H1 (cell line): ENCODE results near the gene BRIP1. TPM values are rescaled to one million over a fixed set of nuclear protein-coding genes. Genes with fewer than 3 reads are reported as not detected.

Experiments
- CTCF ChIA-PET: fragments of 300-600 bp; sonication (Branson Sonifier 250); formaldehyde crosslinking; loops from one replicate; lab custom pipeline; 2021; ENCODE audit not compliant: partially characterized antibody; lab: Charles Lee
- POLR2A ChIA-PET: fragments of 300-600 bp; sonication (Branson Sonifier 250); formaldehyde crosslinking; loops from one replicate; lab custom pipeline; 2021; ENCODE audit warnings: inconsistent platforms; ENCODE audit not compliant: partially characterized antibody; lab: Charles Lee
- DNase-seq, 2 experiments: peaks; one replicate each; pipeline versions ENCODE4 v3.0.0 to v3.0.0-alpha.2; 2010 to 2022; ENCODE audit warnings: low spot score in 2 of 2, low read depth in 1 of 2, mixed read lengths in 1 of 2
- FAIRE-seq: peaks from 2 replicates; lab custom pipeline; 2011; peaks lifted over from hg19 to GRCh38; lab: Jason Lieb, UNC
- H2AFZ ChIP-seq: 2 replicates; pipeline ENCODE4 v1.8.1; 2012; ENCODE audit warnings: low read length, inconsistent platforms
- H2AK5ac ChIP-seq: 2 replicates; pipeline ENCODE4 v1.6.1; 2013; ENCODE audit warnings: low read depth, low read length
- H2BK120ac ChIP-seq: replicated peaks from 2 replicates; pipeline ENCODE3; 2013; ENCODE audit warnings: low read depth, low read length, inconsistent platforms
- H2BK12ac ChIP-seq: 2 replicates; pipeline ENCODE4 v1.6.1; 2013; ENCODE audit warnings: low read depth, low read length
- H2BK15ac ChIP-seq: 2 replicates; pipeline ENCODE4 v1.6.1; 2013; ENCODE audit warnings: low read length
- H2BK20ac ChIP-seq: 2 replicates; pipeline ENCODE4 v1.6.1; 2013; ENCODE audit warnings: low read length
- H2BK5ac ChIP-seq: 2 replicates; pipeline ENCODE4 v1.6.1; 2013; ENCODE audit warnings: low read depth, low read length
- H3K14ac ChIP-seq: 2 replicates; pipeline ENCODE4 v1.6.1; 2013; ENCODE audit warnings: inconsistent platforms; ENCODE audit not compliant: insufficient read length
- H3K18ac ChIP-seq: 2 replicates; pipeline ENCODE4 v1.6.1; 2013; ENCODE audit warnings: low read length; ENCODE audit errors: extremely low read depth
- H3K23ac ChIP-seq: 2 replicates; pipeline ENCODE4 v1.6.1; 2013; ENCODE audit warnings: inconsistent platforms; ENCODE audit not compliant: insufficient read length
- H3K23me2 ChIP-seq: 2 replicates; pipeline ENCODE4 v1.6.1; 2013; ENCODE audit warnings: low read depth, low read length
- H3K27ac ChIP-seq: 2 replicates; pipeline ENCODE4 v1.6.1; 2011; ENCODE audit warnings: low read depth, low read length, inconsistent platforms
- H3K27me3 ChIP-seq, 4 experiments: replicated peaks in 1 of 4; 1 replicate in 1 of 4; 2 replicates in 3 of 4; pipeline versions ENCODE4 v1.6.1 to v1.8.1; 2011 to 2013; ENCODE audit warnings: low read length in 3 of 4, mild to moderate bottlenecking in 3 of 4, inconsistent platforms in 2 of 4, mixed read lengths in 2 of 4, moderate library complexity in 1 of 4; ENCODE audit not compliant: control insufficient read depth in 3 of 4, insufficient read depth in 3 of 4; ENCODE audit errors: extremely low read depth in 1 of 4
- H3K36me3 ChIP-seq, 4 experiments: 2 replicates each; pipeline versions ENCODE4 v1.6.1 to v1.8.1; 2011 to 2013; ENCODE audit warnings: mild to moderate bottlenecking in 4 of 4, low read length in 3 of 4, moderate library complexity in 2 of 4, control low read depth in 1 of 4, inconsistent platforms in 1 of 4; ENCODE audit not compliant: insufficient read depth in 4 of 4, control insufficient read depth in 2 of 4
- H3K4ac ChIP-seq: replicated peaks from 2 replicates; pipeline ENCODE3; 2013; ENCODE audit warnings: low read length, low read depth, mixed read lengths, inconsistent platforms; ENCODE audit not compliant: insufficient read length
- H3K4me1 ChIP-seq, 4 experiments: replicated peaks in 1 of 4; 1 replicate in 1 of 4; 2 replicates in 3 of 4; pipeline versions ENCODE4 v1.6.1 to v1.8.1; 2011 to 2013; ENCODE audit warnings: low read length in 3 of 4, inconsistent platforms in 2 of 4, mixed read lengths in 1 of 4; ENCODE audit not compliant: insufficient read depth in 4 of 4, control insufficient read depth in 3 of 4
- H3K4me2 ChIP-seq, 2 experiments: 2 replicates each; pipeline versions ENCODE4 v1.6.1 to v1.8.1; 2011 to 2013; ENCODE audit warnings: low read depth in 2 of 2, low read length in 2 of 2, control low read depth in 1 of 2, inconsistent platforms in 1 of 2, mild to moderate bottlenecking in 1 of 2; ENCODE audit not compliant: insufficient read depth in 1 of 2
- H3K4me3 ChIP-seq, 4 experiments: fragments of 200-600, 300-600 bp in 1 of 4; sonication (generic), shearing (Covaris generic), sonication (Bioruptor Twin) in 1 of 4; 2 replicates each; pipeline versions ENCODE4 v1.5.1 to v1.8.1; 2011 to 2016; ENCODE audit warnings: low read length in 4 of 4, low read depth in 3 of 4, control low read depth in 2 of 4, inconsistent platforms in 2 of 4, mild to moderate bottlenecking in 2 of 4, mixed read lengths in 1 of 4, moderate library complexity in 1 of 4; ENCODE audit not compliant: insufficient read depth in 2 of 4; ENCODE audit errors: extremely low read depth in 1 of 4
- H3K56ac ChIP-seq: replicated peaks from 2 replicates; pipeline ENCODE3; 2013; ENCODE audit warnings: low read depth, mild to moderate bottlenecking, mixed read lengths, low read length, inconsistent platforms; ENCODE audit not compliant: insufficient read length
- H3K79me1 ChIP-seq: 2 replicates; pipeline ENCODE4 v1.6.1; 2013; ENCODE audit warnings: low read depth, low read length, control low read depth
- H3K79me2 ChIP-seq, 2 experiments: 2 replicates each; pipeline versions ENCODE4 v1.6.1 to v1.8.1; 2012 to 2013; ENCODE audit warnings: low read length in 2 of 2, mild to moderate bottlenecking in 2 of 2, inconsistent platforms in 1 of 2; ENCODE audit not compliant: insufficient read depth in 2 of 2, control insufficient read depth in 1 of 2
- H3K9ac ChIP-seq, 4 experiments: replicated peaks in 1 of 4; 1 replicate in 1 of 4; 2 replicates in 3 of 4; pipeline versions ENCODE4 v1.6.1 to v1.8.1; 2011 to 2013; ENCODE audit warnings: low read depth in 3 of 4, low read length in 3 of 4, control low read depth in 2 of 4, mild to moderate bottlenecking in 2 of 4, moderate library complexity in 2 of 4, inconsistent platforms in 1 of 4; ENCODE audit errors: extremely low read depth in 1 of 4
- H3K9me3 ChIP-seq, 2 experiments: 2 replicates each; pipeline versions ENCODE4 v1.6.1 to v1.8.1; 2012 to 2013; ENCODE audit warnings: mild to moderate bottlenecking in 2 of 2, moderate library complexity in 2 of 2, control low read depth in 1 of 2, inconsistent platforms in 1 of 2, low read depth in 1 of 2, low read length in 1 of 2, mixed read lengths in 1 of 2; ENCODE audit not compliant: insufficient read depth in 2 of 2
- H4K20me1 ChIP-seq, 2 experiments: replicated peaks in 1 of 2; 2 replicates each; pipeline versions ENCODE3 to v1.8.1; 2011 to 2013; ENCODE audit warnings: inconsistent platforms in 2 of 2, low read length in 2 of 2, mild to moderate bottlenecking in 1 of 2; ENCODE audit not compliant: insufficient read depth in 2 of 2, control insufficient read depth in 1 of 2
- H4K5ac ChIP-seq: 2 replicates; pipeline ENCODE4 v1.6.1; 2013; ENCODE audit warnings: low read length, low read depth, mixed read lengths, inconsistent platforms; ENCODE audit not compliant: insufficient read length
- H4K8ac ChIP-seq: 2 replicates; pipeline ENCODE4 v1.8.0; 2013; ENCODE audit warnings: mild to moderate bottlenecking, moderate library complexity, low read length, inconsistent platforms; ENCODE audit not compliant: insufficient read depth; ENCODE audit errors: extremely low read depth
- H4K91ac ChIP-seq: replicated peaks from 2 replicates; pipeline ENCODE3; 2013; ENCODE audit warnings: low read length, mixed read lengths, inconsistent platforms; ENCODE audit not compliant: insufficient read length
- TBP ChIP-seq: IDR thresholded peaks from 2 replicates; pipeline ENCODE4 v1.6.1; 2011; ENCODE audit warnings: low read depth, low read length, improper control_type of control experiment
- WGBS, 2 experiments: shearing (Covaris generic) in 1 of 2; methylation state at CpG; one replicate each; pipeline versions ENCODE4 v1.1.6 to v1.1.7; 2013 to 2015; ENCODE audit warnings: low lambda C conversion rate in 2 of 2, mixed read lengths in 2 of 2, inconsistent platforms in 1 of 2, low coverage in 1 of 2, missing lambda C conversion rate in 1 of 2; ENCODE audit not compliant: insufficient replicate concordance in 2 of 2, insufficient coverage in 1 of 2, insufficient read length in 1 of 2; ENCODE audit errors: extremely low coverage in 1 of 2, missing lambda C conversion rate in 1 of 2; 5-methylcytosine and 5-hydroxymethylcytosine counted together
- polyA plus RNA-seq, 7 experiments: library from polyadenylated mRNA; depleted of rRNA in 3 of 7; stranded (reverse) in 5 of 7; unstranded in 2 of 7; fragments of >200 nt in 5 of 7; fragments of 200-250 nt in 2 of 7; gene quantifications; 1 replicate in 5 of 7; 2 replicates in 1 of 7; 4 replicates in 1 of 7; pipeline versions ENCODE4 v1.2.1 to v1.2.3, GENCODE V29; 2011 to 2013; ENCODE audit warnings: missing spikeins in 2 of 7, mixed read lengths in 2 of 7
- total RNA-seq: library from RNA; stranded (reverse); fragmentation: NEBNext Ultra II Directional; extraction: Animal tissue kit (Norgen Biotek cat#: 25700); gene quantifications from 2 replicates; pipeline ENCODE4 v1.2.1, GENCODE V29; 2021

Gene BRIP1
- total and polyA plus RNA-seq, 2 of the 8 experiments (the other 6 are each of a cell fraction or from before 2014, with no cell fraction given): 5.8 to 19.2 TPM

DNA sequence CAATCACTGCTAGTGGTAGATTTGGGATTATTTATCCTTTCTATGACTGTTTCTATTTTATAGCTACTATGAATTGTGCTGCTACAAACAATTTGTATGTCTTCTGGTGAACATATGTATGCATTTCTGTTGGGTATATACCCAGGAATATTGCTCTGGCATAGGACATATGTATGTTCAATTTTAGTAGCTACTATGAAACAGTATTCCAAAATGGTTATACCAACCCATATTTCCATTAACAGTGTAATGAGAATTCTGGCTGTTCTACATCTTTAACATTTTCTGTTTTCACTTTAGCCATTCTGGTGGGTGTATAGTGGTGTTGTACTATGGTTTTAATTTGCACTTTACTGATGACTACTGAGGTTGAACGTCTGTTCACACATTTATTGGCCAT, 214.7 kb downstream of the BRIP1 start:
- peaks cover 0 to 4% of the 10 kb centered on the region in 2 experiments; a peak in 2 of 4 replicates for H3K9me3 ChIP-seq
- no peak overlapping the region for H3K9ac ChIP-seq
- no peaks in the 10 kb centered on the region for H3K36me3 ChIP-seq
- H3K4ac ChIP-seq: no peak overlapping the region
- H4K8ac ChIP-seq: no peak overlapping the region
- no peak overlapping the region for H2BK20ac ChIP-seq
- no peak overlapping the region for H2BK5ac ChIP-seq
- DNase-seq (no peak), FAIRE-seq (no peak)
- no peak overlapping the region for H4K91ac ChIP-seq
- no peak overlapping the region for H3K4me3 ChIP-seq
- WGBS, 2 experiments: 79% methylated on average over 1 of the region's 1 CpG; no CpG with 5 or more reads in 1 of the 2 experiments
- no peak for TF ChIP-seq TBP
- H3K79me2 ChIP-seq: no peaks in the 10 kb centered on the region
- no peak overlapping the region for H3K27ac ChIP-seq
- H3K4me1 ChIP-seq: no peaks in the 10 kb centered on the region
- no peak overlapping the region for H3K18ac ChIP-seq
- no peak overlapping the region for H3K56ac ChIP-seq
- H4K5ac ChIP-seq: no peak overlapping the region
- no peak overlapping the region for H2BK12ac ChIP-seq
- no peak overlapping the region for H2AK5ac ChIP-seq
- H3K79me1 ChIP-seq: no peaks in the 10 kb centered on the region
- H3K23me2 ChIP-seq: no peaks in the 10 kb centered on the region
- H3K23ac ChIP-seq: no peak overlapping the region
- H3K27me3 ChIP-seq: no peaks in the 10 kb centered on the region
- ChIA-PET CTCF (interaction anchor here (1.4 kb wide), 1 partner anchor 13 kb away, joined by 7 read pairs; no protein-coding TSS in a partner anchor), POLR2A (no interaction called here)
- no peak overlapping the region for H3K14ac ChIP-seq
- no peak overlapping the region for H2BK15ac ChIP-seq
- H4K20me1 ChIP-seq: no peaks in the 10 kb centered on the region
- no peak overlapping the region for H2AFZ ChIP-seq
- no peak overlapping the region for H3K4me2 ChIP-seq
- H2BK120ac ChIP-seq: no peak overlapping the region
